ENCODE results near the gene MNX1.

- TF ChIP-seq CTCF (IDR thresholded peaks at IDR 0.05; ENCODE audit: extremely low read depth in 1 of 2, insufficient read depth in 1 of 2, low read depth in 1 of 2, low read length in 2 of 2) (no peak), POLR2AphosphoS5 (IDR thresholded peaks at IDR 0.05; ENCODE audit: insufficient read depth, low read depth, low read length) (no peak), POLR2A (IDR thresholded peaks at IDR 0.05; ENCODE audit: low read depth, low read length) (no peak), JUN (IDR thresholded peaks at IDR 0.05; ENCODE audit: borderline replicate concordance, insufficient read depth, insufficient read length, low read depth) (no peak), MYC (IDR thresholded peaks at IDR 0.05; ENCODE audit: low read depth, low read length) (no peak)
Observed at GRCh38 chr7:157021871-157022680, 11.6 kb upstream of the MNX1 start.

Data from endothelial cell of umbilical vein (primary cell).